NCI-H2029 treated with DMSO at 0.1 percent for 48 hours (cell line): ENCODE data around the gene PLXNB1.

ENCODE experiments used
- DNase-seq: peaks from one replicate; lab custom pipeline; 2025; lab: John Stamatoyannopoulos, UW

PLXNB1 gene

GRCh38 chr3:48418651-48419050 is 11.2 kb downstream of the PLXNB1 start:
- DNase-seq = no peak

- DNase-seq = no peak
Measured at GRCh38 chr3:48418140-48418539, 11.7 kb downstream of the PLXNB1 start.

- DNase-seq = no peak
Measured at GRCh38 chr3:48417529-48418108, 12.3 kb downstream of the PLXNB1 start.

- no peak for DNase-seq
Measured at GRCh38 chr3:48416546-48416945, 13.3 kb downstream of the PLXNB1 start.

- DNase-seq = no peak
Measured at GRCh38 chr3:48416091-48416505, 13.8 kb downstream of the PLXNB1 start.

GRCh38 chr3:48415251-48415953 is 14.5 kb downstream of the PLXNB1 start:
- no peak for DNase-seq

- DNase-seq = no peak
Measured at GRCh38 chr3:48414376-48415250, 15.3 kb downstream of the PLXNB1 start.

- DNase-seq = no peak
Measured at GRCh38 chr3:48413611-48414010, 16.3 kb downstream of the PLXNB1 start.

GRCh38 chr3:48413086-48413485 is 16.8 kb downstream of the PLXNB1 start:
- no peak for DNase-seq

GRCh38 chr3:48412375-48413001 is 17.4 kb downstream of the PLXNB1 start:
- DNase-seq = no peak

- DNase-seq = no peak
Measured at GRCh38 chr3:48411606-48412374, 18.1 kb downstream of the PLXNB1 start.

- no peak for DNase-seq
Measured at GRCh38 chr3:48411041-48411588, 18.8 kb downstream of the PLXNB1 start.

- no peak for DNase-seq
Measured at GRCh38 chr3:48410205-48411040, 19.5 kb downstream of the PLXNB1 start.

GRCh38 chr3:48409291-48410201 is 20.3 kb downstream of the PLXNB1 start:
- DNase-seq = no peak

GRCh38 chr3:48408823-48409281 is 21.0 kb downstream of the PLXNB1 start:
- DNase-seq = no peak

- DNase-seq = no peak
Measured at GRCh38 chr3:48407542-48408099, 22.3 kb downstream of the PLXNB1 start.

- no peak for DNase-seq
Measured at GRCh38 chr3:48406443-48407431, 23.1 kb downstream of the PLXNB1 start.

- DNase-seq = no peak
Measured at GRCh38 chr3:48405971-48406370, 23.9 kb downstream of the PLXNB1 start.
